ENCODE measurements around the gene TLDC2.

The TLDC2 gene

DNA sequence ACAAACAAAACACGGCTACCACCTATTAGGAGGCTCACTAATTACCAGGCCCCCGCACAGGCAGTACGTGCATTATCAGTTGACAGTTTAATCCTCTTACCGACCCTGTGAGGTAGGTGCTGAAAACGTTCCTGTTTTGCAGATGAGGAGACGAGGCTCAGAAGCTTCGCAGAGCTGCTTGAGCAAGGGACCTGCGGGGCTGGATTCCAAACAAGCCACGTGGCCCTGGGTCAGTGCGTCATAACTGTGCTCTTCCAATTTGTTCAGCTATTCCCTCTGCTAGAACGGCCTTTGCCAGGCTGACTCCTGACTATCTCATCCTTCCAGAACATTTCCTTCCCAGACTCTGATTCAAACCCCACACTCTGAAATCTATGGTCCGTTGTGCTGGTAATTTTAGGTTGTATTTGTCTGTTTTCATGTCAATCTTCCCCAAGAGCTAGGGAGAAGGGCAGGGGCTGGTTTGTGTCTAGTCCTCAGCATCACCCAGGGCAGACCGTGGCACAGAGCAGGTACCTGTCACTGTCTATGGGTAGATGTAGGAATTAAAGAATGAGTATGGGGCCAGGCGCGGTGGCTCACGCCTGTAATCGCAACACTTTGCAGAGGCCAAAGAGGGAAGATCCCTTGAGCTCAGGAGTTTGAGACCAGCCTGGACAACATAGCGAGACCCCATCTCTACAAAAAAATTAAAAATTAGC is 28.8 kb upstream of the TLDC2 start:
- H3K4me3 ChIP-seq (ENCODE audit: low read depth, low read length): no peak overlapping the region
- TF ChIP-seq, protein P1, sequence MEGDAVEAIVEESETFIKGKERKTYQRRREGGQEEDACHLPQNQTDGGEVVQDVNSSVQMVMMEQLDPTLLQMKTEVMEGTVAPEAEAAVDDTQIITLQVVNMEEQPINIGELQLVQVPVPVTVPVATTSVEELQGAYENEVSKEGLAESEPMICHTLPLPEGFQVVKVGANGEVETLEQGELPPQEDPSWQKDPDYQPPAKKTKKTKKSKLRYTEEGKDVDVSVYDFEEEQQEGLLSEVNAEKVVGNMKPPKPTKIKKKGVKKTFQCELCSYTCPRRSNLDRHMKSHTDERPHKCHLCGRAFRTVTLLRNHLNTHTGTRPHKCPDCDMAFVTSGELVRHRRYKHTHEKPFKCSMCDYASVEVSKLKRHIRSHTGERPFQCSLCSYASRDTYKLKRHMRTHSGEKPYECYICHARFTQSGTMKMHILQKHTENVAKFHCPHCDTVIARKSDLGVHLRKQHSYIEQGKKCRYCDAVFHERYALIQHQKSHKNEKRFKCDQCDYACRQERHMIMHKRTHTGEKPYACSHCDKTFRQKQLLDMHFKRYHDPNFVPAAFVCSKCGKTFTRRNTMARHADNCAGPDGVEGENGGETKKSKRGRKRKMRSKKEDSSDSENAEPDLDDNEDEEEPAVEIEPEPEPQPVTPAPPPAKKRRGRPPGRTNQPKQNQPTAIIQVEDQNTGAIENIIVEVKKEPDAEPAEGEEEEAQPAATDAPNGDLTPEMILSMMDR (IDR thresholded peaks at IDR 0.05; ENCODE audit: borderline replicate concordance, insufficient read depth, low read depth, low read length): no peak

DNA sequence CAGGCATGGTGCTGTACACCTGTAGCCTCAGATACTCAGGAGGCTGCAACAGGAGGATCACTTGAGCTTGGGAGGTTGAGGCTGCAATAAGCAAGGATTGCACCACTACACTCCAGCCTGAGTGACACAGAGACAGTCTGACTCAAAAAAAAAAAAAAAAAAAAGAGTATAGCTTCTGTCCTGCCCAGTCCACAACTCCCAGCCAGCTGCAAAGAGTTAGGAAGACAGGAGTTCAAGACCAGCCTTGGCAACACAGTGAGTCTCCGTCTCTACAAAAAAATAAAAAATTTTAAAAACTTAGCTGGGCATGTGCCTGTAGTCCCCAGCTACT is 28.3 kb upstream of the TLDC2 start:
- TF ChIP-seq, protein P1 (IDR thresholded peaks at IDR 0.05; ENCODE audit: borderline replicate concordance, insufficient read depth, low read depth, low read length): no peak
- H3K4me3 ChIP-seq (ENCODE audit: low read depth, low read length): no peak overlapping the region

DNA sequence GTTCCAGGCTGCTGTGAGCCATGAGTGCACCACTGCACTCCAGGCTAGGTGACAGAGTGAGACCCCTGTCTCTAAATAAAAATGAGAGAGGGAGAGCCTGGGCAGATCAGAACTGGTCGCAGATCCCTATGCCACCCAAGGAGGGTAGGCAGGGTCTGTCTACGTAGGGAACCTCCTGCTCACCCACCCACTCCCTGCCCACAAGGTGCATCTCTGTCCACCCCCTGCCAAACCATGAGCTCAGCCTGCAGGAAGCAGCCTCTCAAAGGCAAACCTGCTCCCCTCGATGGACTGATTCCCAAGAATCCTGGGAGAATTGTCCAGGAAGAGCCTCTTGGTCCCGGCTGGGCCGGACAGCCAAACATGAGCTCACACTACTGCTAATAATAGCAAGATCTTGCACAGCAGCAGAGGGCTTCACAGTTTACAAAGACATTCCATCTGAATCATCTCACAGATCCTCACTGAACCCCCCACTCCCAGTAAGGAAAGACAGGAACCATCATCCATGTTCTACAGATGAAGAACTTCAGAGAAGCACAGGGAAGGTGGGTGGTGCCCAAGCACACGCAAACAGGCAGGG is 27.8 kb upstream of the TLDC2 start:
- TF ChIP-seq, protein P1 (IDR thresholded peaks at IDR 0.05; ENCODE audit: borderline replicate concordance, insufficient read depth, low read depth, low read length): no peak

DNA sequence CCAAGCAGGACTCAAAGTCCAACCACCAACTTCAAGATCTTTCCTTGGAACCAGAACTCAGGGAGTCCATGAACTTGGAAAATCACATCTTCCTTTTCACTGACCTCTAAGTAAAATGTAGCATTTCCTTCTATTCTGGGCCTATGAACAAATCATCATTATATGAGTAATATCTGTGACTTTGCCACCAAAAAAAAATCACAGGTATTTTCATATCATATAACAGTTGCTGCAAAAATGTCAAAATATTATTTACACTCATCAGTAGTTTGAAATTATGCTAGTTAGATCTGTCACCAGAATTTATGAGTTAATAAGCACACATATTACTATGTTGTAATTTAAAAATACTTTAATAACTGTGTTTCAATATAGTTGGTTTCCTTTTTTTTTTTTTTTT is 27.3 kb upstream of the TLDC2 start:
- TF ChIP-seq, protein P1 (IDR thresholded peaks at IDR 0.05; ENCODE audit: borderline replicate concordance, insufficient read depth, low read depth, low read length): no peak
- H3K4me3 ChIP-seq (ENCODE audit: low read depth, low read length): no peak overlapping the region

More for the DNA sequence above, 27.8 kb upstream of the TLDC2 start:
- H3K4me3 ChIP-seq (ENCODE audit: low read depth, low read length): no peak overlapping the region

DNA sequence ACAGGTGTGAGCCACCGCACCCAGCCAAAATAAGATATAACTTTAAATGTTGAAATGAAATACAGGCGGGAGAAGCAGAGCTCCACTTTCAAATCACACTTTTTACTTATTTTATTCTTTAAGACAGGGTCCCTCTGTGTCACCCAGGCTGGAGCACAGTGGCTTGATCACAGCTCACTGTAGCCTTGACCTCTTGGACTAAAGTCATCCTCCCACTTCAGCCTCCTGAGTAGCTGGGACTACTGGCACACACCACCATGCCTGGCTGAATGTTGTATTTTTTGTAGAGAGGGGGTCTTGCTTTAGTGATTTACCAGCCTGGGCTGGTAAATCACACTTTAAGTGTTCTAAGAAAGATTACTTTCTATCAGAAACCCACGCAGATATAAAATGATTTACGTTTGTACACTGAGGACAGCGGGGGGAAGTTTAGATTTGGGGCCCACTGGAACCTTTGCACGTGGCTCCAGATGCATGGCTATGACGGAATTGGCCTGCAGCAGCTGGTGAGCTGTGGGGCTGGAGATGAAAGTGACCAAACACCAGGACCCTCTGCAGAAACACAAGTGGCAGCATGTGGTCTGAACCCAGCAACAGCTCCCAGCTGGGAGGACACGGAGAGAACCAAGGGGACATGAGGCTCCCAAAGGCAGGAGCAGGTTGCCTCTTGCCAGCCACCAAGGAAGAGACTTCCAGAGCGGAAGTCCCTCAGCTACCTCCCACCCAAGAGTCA is 26.4 kb upstream of the TLDC2 start:
- H3K4me3 ChIP-seq (ENCODE audit: low read depth, low read length): no peak overlapping the region
- TF ChIP-seq, protein P1 (IDR thresholded peaks at IDR 0.05; ENCODE audit: borderline replicate concordance, insufficient read depth, low read depth, low read length): no peak

DNA sequence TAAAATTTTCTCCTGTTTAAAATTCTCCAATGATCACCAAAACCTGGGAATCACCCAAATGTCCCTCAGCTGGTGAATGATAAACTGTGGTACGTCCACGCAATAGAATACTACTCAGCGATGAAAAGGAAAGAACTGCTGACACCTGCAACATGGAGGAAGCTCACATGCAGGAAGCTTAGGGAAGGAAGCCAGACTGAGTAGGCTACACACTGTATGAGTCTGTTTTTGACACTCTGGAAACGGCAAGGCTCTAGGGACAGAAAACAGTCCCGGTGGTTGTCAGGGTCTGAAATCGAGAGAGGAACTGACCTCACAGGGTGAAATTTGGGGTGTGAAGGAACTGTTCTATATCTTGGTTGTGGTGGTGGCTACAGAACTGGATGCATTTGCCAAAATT is 25.2 kb upstream of the TLDC2 start:
- no peak overlapping the region for H3K4me3 ChIP-seq (ENCODE audit: low read depth, low read length)
- TF ChIP-seq, protein P1 (IDR thresholded peaks at IDR 0.05; ENCODE audit: borderline replicate concordance, insufficient read depth, low read depth, low read length): no peak
